ENCODE data around the gene CYTIP.
A peak's percentile ranks its signal among the peaks of the same experiment; 100 is the strongest.

The CYTIP gene

GRCh38 chr2:157447031-157447430, 3.1 kb upstream of the CYTIP start:
- Histone ChIP-seq H3K4me3 (ENCODE audit: low read length in 2 of 2) (no peak overlapping the region), H3K79me1 (ENCODE audit: low read depth, low read length) (no peaks in the 10 kb centered on the region), H3K36me3 (replicated peaks in 1 of 2; ENCODE audit: control insufficient read depth in 2 of 2, insufficient read depth in 2 of 2, low read length in 2 of 2) (no peaks in the 10 kb centered on the region), H3K27ac (replicated peaks; ENCODE audit: low read length) (no peak overlapping the region), H3K4me2 (ENCODE audit: insufficient read depth, low read length, poor library complexity, severe bottlenecking) (no peak overlapping the region), H3K4me1 (ENCODE audit: control insufficient read depth in 2 of 2, insufficient read depth in 1 of 2, low read depth in 1 of 2, low read length in 2 of 2) (no peaks in the 10 kb centered on the region), H3K4ac (ENCODE audit: low read length) (no peak overlapping the region), H2BK120ac (ENCODE audit: low read depth, low read length) (no peak overlapping the region), H2BK5ac (ENCODE audit: low read length) (no peak overlapping the region), H2AFZ (ENCODE audit: low read length) (no peak overlapping the region), H2BK12ac (ENCODE audit: low read length) (no peak overlapping the region), H3K9me3 (replicated peaks in 1 of 2; ENCODE audit: control insufficient read depth in 2 of 2, insufficient read depth in 1 of 2, low read depth in 1 of 2, low read length in 2 of 2) (no peaks in the 10 kb centered on the region), H4K91ac (ENCODE audit: low read depth, low read length, poor library complexity) (no peak overlapping the region), H3K27me3 (ENCODE audit: control insufficient read depth in 3 of 3, insufficient read depth in 3 of 3, low read depth in 1 of 3, low read length in 3 of 3) (no peaks in the 10 kb centered on the region), H3K23ac (ENCODE audit: low read depth, low read length, poor library complexity) (no peak overlapping the region), H2BK15ac (ENCODE audit: low read length) (no peak overlapping the region), H3K9ac (ENCODE audit: low read depth, low read length, poor library complexity) (no peak overlapping the region), H3K14ac (ENCODE audit: low read length) (no peak overlapping the region), H3K18ac (ENCODE audit: low read length) (no peak overlapping the region), H4K8ac (ENCODE audit: low read depth, low read length) (no peak overlapping the region), H2AK5ac (ENCODE audit: low read depth, low read length) (no peak overlapping the region)
- no peak for DNase-seq (ENCODE audit: low spot score)
- no CpG with 5 or more reads among the region's 1 CpG for WGBS, 2 donors (ENCODE audit: extremely low coverage in 2 of 2, insufficient read length in 2 of 2, insufficient replicate concordance in 1 of 2)

- H2AFZ ChIP-seq (ENCODE audit: low read length): no peak overlapping the region
- no peak for DNase-seq (ENCODE audit: low spot score)
- no peaks in the 10 kb centered on the region for H3K27me3 ChIP-seq (ENCODE audit: control insufficient read depth in 3 of 3, insufficient read depth in 3 of 3, low read depth in 1 of 3, low read length in 3 of 3)
- H3K14ac ChIP-seq (ENCODE audit: low read length): no peak overlapping the region
- H2BK12ac ChIP-seq (ENCODE audit: low read length): no peak overlapping the region
- no peak overlapping the region for H4K91ac ChIP-seq (ENCODE audit: low read depth, low read length, poor library complexity)
- H3K4ac ChIP-seq (ENCODE audit: low read length): no peak overlapping the region
- H3K4me1 ChIP-seq (ENCODE audit: control insufficient read depth in 2 of 2, insufficient read depth in 1 of 2, low read depth in 1 of 2, low read length in 2 of 2): no peaks in the 10 kb centered on the region
- no CpG with 5 or more reads among the region's 3 CpGs for WGBS, 2 donors (ENCODE audit: extremely low coverage in 2 of 2, insufficient read length in 2 of 2, insufficient replicate concordance in 1 of 2)
- H3K9me3 ChIP-seq (replicated peaks in 1 of 2; ENCODE audit: control insufficient read depth in 2 of 2, insufficient read depth in 1 of 2, low read depth in 1 of 2, low read length in 2 of 2): no peaks in the 10 kb centered on the region
- H3K18ac ChIP-seq (ENCODE audit: low read length): no peak overlapping the region
- H3K79me1 ChIP-seq (ENCODE audit: low read depth, low read length): no peaks in the 10 kb centered on the region
- no peak overlapping the region for H3K27ac ChIP-seq (replicated peaks; ENCODE audit: low read length)
- H2AK5ac ChIP-seq (ENCODE audit: low read depth, low read length): no peak overlapping the region
- H4K8ac ChIP-seq (ENCODE audit: low read depth, low read length): peak overlapping the region; percentile 58
- H3K36me3 ChIP-seq (replicated peaks in 1 of 2; ENCODE audit: control insufficient read depth in 2 of 2, insufficient read depth in 2 of 2, low read length in 2 of 2): no peaks in the 10 kb centered on the region
- H3K4me2 ChIP-seq (ENCODE audit: insufficient read depth, low read length, poor library complexity, severe bottlenecking): no peak overlapping the region
- no peak overlapping the region for H3K9ac ChIP-seq (ENCODE audit: low read depth, low read length, poor library complexity)
- H3K4me3 ChIP-seq (ENCODE audit: low read length in 2 of 2): no peak overlapping the region
- H3K23ac ChIP-seq (ENCODE audit: low read depth, low read length, poor library complexity): no peak overlapping the region
- H2BK15ac ChIP-seq (ENCODE audit: low read length): no peak overlapping the region
- no peak overlapping the region for H2BK5ac ChIP-seq (ENCODE audit: low read length)
- H2BK120ac ChIP-seq (ENCODE audit: low read depth, low read length): no peak overlapping the region
Observed at GRCh38 chr2:157444641-157445040, 752 bp upstream of the CYTIP start.

- H3K36me3 ChIP-seq (replicated peaks in 1 of 2; ENCODE audit: control insufficient read depth in 2 of 2, insufficient read depth in 2 of 2, low read length in 2 of 2): no peaks in the 10 kb centered on the region
- H2AK5ac ChIP-seq (ENCODE audit: low read depth, low read length): no peak overlapping the region
- no peak overlapping the region for H2AFZ ChIP-seq (ENCODE audit: low read length)
- H3K9ac ChIP-seq (ENCODE audit: low read depth, low read length, poor library complexity): no peak overlapping the region
- H4K91ac ChIP-seq (ENCODE audit: low read depth, low read length, poor library complexity): no peak overlapping the region
- H3K4me2 ChIP-seq (ENCODE audit: insufficient read depth, low read length, poor library complexity, severe bottlenecking): no peak overlapping the region
- no peak overlapping the region for H2BK5ac ChIP-seq (ENCODE audit: low read length)
- H3K9me3 ChIP-seq (replicated peaks in 1 of 2; ENCODE audit: control insufficient read depth in 2 of 2, insufficient read depth in 1 of 2, low read depth in 1 of 2, low read length in 2 of 2): no peaks in the 10 kb centered on the region
- no peak overlapping the region for H3K27ac ChIP-seq (replicated peaks; ENCODE audit: low read length)
- no peaks in the 10 kb centered on the region for H3K4me1 ChIP-seq (ENCODE audit: control insufficient read depth in 2 of 2, insufficient read depth in 1 of 2, low read depth in 1 of 2, low read length in 2 of 2)
- no peak overlapping the region for H2BK15ac ChIP-seq (ENCODE audit: low read length)
- no peak overlapping the region for H4K8ac ChIP-seq (ENCODE audit: low read depth, low read length)
- H3K27me3 ChIP-seq (ENCODE audit: control insufficient read depth in 3 of 3, insufficient read depth in 3 of 3, low read depth in 1 of 3, low read length in 3 of 3): no peaks in the 10 kb centered on the region
- H3K4ac ChIP-seq (ENCODE audit: low read length): no peak overlapping the region
- H3K4me3 ChIP-seq (ENCODE audit: low read length in 2 of 2): no peak overlapping the region
- no peak overlapping the region for H2BK120ac ChIP-seq (ENCODE audit: low read depth, low read length)
- H3K14ac ChIP-seq (ENCODE audit: low read length): no peak overlapping the region
- H2BK12ac ChIP-seq (ENCODE audit: low read length): no peak overlapping the region
- no peaks in the 10 kb centered on the region for H3K79me1 ChIP-seq (ENCODE audit: low read depth, low read length)
- no peak for DNase-seq (ENCODE audit: low spot score)
- H3K18ac ChIP-seq (ENCODE audit: low read length): no peak overlapping the region
- H3K23ac ChIP-seq (ENCODE audit: low read depth, low read length, poor library complexity): no peak overlapping the region
Observed at GRCh38 chr2:157443090-157443489, 799 bp downstream of the CYTIP start.

- Histone ChIP-seq H3K18ac (ENCODE audit: low read length) (no peak overlapping the region), H3K23ac (ENCODE audit: low read depth, low read length, poor library complexity) (no peak overlapping the region), H3K9ac (ENCODE audit: low read depth, low read length, poor library complexity) (no peak overlapping the region), H3K14ac (ENCODE audit: low read length) (no peak overlapping the region), H3K9me3 (replicated peaks in 1 of 2; ENCODE audit: control insufficient read depth in 2 of 2, insufficient read depth in 1 of 2, low read depth in 1 of 2, low read length in 2 of 2) (no peaks in the 10 kb centered on the region), H3K27me3 (ENCODE audit: control insufficient read depth in 3 of 3, insufficient read depth in 3 of 3, low read depth in 1 of 3, low read length in 3 of 3) (no peaks in the 10 kb centered on the region), H3K4ac (ENCODE audit: low read length) (no peak overlapping the region), H3K4me3 (ENCODE audit: low read length in 2 of 2) (no peak overlapping the region), H2BK12ac (ENCODE audit: low read length) (no peak overlapping the region), H4K91ac (ENCODE audit: low read depth, low read length, poor library complexity) (no peak overlapping the region), H3K36me3 (replicated peaks in 1 of 2; ENCODE audit: control insufficient read depth in 2 of 2, insufficient read depth in 2 of 2, low read length in 2 of 2) (no peaks in the 10 kb centered on the region), H3K27ac (replicated peaks; ENCODE audit: low read length) (no peak overlapping the region), H2BK120ac (ENCODE audit: low read depth, low read length) (no peak overlapping the region), H3K79me1 (ENCODE audit: low read depth, low read length) (no peaks in the 10 kb centered on the region), H2AFZ (ENCODE audit: low read length) (no peak overlapping the region), H3K4me2 (ENCODE audit: insufficient read depth, low read length, poor library complexity, severe bottlenecking) (no peak overlapping the region), H3K4me1 (ENCODE audit: control insufficient read depth in 2 of 2, insufficient read depth in 1 of 2, low read depth in 1 of 2, low read length in 2 of 2) (no peaks in the 10 kb centered on the region), H2BK15ac (ENCODE audit: low read length) (no peak overlapping the region), H4K8ac (ENCODE audit: low read depth, low read length) (no peak overlapping the region), H2BK5ac (ENCODE audit: low read length) (no peak overlapping the region), H2AK5ac (ENCODE audit: low read depth, low read length) (no peak overlapping the region)
- no peak for DNase-seq (ENCODE audit: low spot score)
- no CpG with 5 or more reads among the region's 5 CpGs for WGBS, 2 donors (ENCODE audit: extremely low coverage in 2 of 2, insufficient read length in 2 of 2, insufficient replicate concordance in 1 of 2)
Observed at GRCh38 chr2:157442636-157443035, 1.3 kb downstream of the CYTIP start.

Data from neuronal stem cell (in vitro differentiated cells).